Caco-2 (cell line): ENCODE data around the gene SEC14L6. TPM values are rescaled to one million over a fixed set of nuclear protein-coding genes. Genes with fewer than 3 reads are reported as not detected.

Experiments used
- BruUV-seq: library from RNA; stranded (reverse); fragments of 400-500 nt; replicated peaks from 2 replicates; lab custom pipeline; 2021; lab: Mats Ljungman, UMichigan
- CTCF ChIA-PET: fragments of 300-600 bp; sonication (Branson Sonifier 250); formaldehyde crosslinking; loops from one replicate; lab custom pipeline; 2022; ENCODE audit warnings: antibody characterized with exemption; lab: Charles Lee
- POLR2A ChIA-PET: fragments of 300-600 bp; sonication (Branson Sonifier 250); formaldehyde crosslinking; loops from one replicate; lab custom pipeline; 2022; ENCODE audit warnings: antibody characterized with exemption; lab: Charles Lee
- DNase-seq, 2 experiments: peaks; one replicate each; pipeline versions ENCODE4 v3.0.0 to v3.0.0-alpha.2; 2020 to 2022
- H3K27me3 ChIP-seq: replicated peaks from 2 replicates; pipeline ENCODE4 v1.6.0; 2011; ENCODE audit warnings: low read length; ENCODE audit not compliant: control insufficient read depth, insufficient read depth
- H3K36me3 ChIP-seq: 2 replicates; pipeline ENCODE4 v1.5.1; 2011; ENCODE audit warnings: low read length; ENCODE audit not compliant: control insufficient read depth, insufficient read depth
- H3K4me1 ChIP-seq: fragments of 250-450 bp; sonication (Bioruptor Pico); 2 replicates; pipeline ENCODE4 v1.5.1; 2020; ENCODE audit warnings: mild to moderate bottlenecking
- H3K4me3 ChIP-seq: 2 replicates; pipeline ENCODE4 v1.5.1; 2011; ENCODE audit warnings: low read depth, mild to moderate bottlenecking, control low read depth, low read length
- H3K9me3 ChIP-seq: fragments of 250-450 bp; sonication (Bioruptor Pico); 2 replicates; pipeline ENCODE4 v1.5.1; 2020; ENCODE audit warnings: mild to moderate bottlenecking, moderate library complexity
- H3K27ac Mint-ChIP-seq: one replicate; pipeline ENCODE4 v1.8.0; 2022; ENCODE audit warnings: mixed read lengths; ENCODE audit not compliant: unreplicated experiment
- H3K27me3 Mint-ChIP-seq: one replicate; pipeline ENCODE4 v1.8.0; 2022; ENCODE audit warnings: mixed read lengths; ENCODE audit not compliant: insufficient read depth, unreplicated experiment
- H3K36me3 Mint-ChIP-seq: one replicate; pipeline ENCODE4 v1.8.0; 2022; ENCODE audit warnings: mild to moderate bottlenecking, mixed read lengths; ENCODE audit not compliant: insufficient read depth, unreplicated experiment
- H3K4me1 Mint-ChIP-seq: one replicate; pipeline ENCODE4 v1.8.0; 2022; ENCODE audit warnings: low read depth, mixed read lengths; ENCODE audit not compliant: unreplicated experiment
- H3K4me3 Mint-ChIP-seq: one replicate; pipeline ENCODE4 v1.8.0; 2022; ENCODE audit warnings: mild to moderate bottlenecking, moderate library complexity, mixed read lengths; ENCODE audit not compliant: unreplicated experiment
- H3K9me3 Mint-ChIP-seq: one replicate; pipeline ENCODE4 v1.8.0; 2022; ENCODE audit warnings: mixed read lengths; ENCODE audit not compliant: unreplicated experiment
- intact Hi-C: fragments of 100-400 bp; cut with micrococcal nuclease; formaldehyde crosslinking; loops from one replicate; pipeline ENCODE4 v1.10.0; 2022; ENCODE audit not compliant: unreplicated experiment
- total RNA-seq: library from RNA; stranded (reverse); gene quantifications from 2 replicates; pipeline ENCODE4 v1.2.3, GENCODE V29; 2022
- TF ChIP-seq, protein P1 (sequence below), 2 experiments: fragments of 200-600 bp in 1 of 2; IDR thresholded peaks; 1 replicate in 1 of 2; 2 replicates in 1 of 2; pipeline versions ENCODE4 v1.5.1 to v1.8.0; 2011 to 2022; ENCODE audit warnings: antibody characterized with exemption in 1 of 2, control low read depth in 1 of 2, inconsistent platforms in 1 of 2, low read depth in 1 of 2, low read length in 1 of 2, mild to moderate bottlenecking in 1 of 2, moderate library complexity in 1 of 2; ENCODE audit not compliant: insufficient read depth in 1 of 2, severe bottlenecking in 1 of 2, unreplicated experiment in 1 of 2

SEC14L6 gene
- total RNA-seq, 1 experiment from 2014 or later, result 0.14 TPM

DNA sequence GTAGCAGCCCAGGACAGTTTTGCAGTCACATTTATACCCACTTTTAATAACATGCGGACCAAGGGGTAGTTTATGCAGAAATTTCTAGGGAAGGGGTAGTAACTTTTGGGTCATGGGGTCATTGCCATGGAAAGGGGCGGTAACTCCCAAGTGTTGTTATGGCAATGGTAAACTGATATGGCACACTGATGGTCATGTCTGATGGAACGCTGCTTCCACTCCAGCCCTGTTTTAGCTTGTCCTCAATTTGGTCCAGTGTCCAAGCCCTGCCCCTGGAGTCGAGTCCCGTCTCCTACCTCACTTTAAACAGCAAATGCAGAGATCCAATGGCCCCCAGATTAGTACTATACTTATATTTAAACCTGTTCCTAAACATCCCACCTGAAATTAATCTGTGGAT lies 29.8 kb downstream of the SEC14L6 start:
- Histone ChIP-seq H3K4me1 (no peaks in the 10 kb centered on the region), H3K36me3 (no peaks in the 10 kb centered on the region), H3K4me3 (no peak overlapping the region), H3K27me3 (no peaks in the 10 kb centered on the region), H3K9me3 (no peaks in the 10 kb centered on the region)
- POLR2A ChIA-PET, result no interaction called here
- BruUV-seq, result no TSS peak
- TF ChIP-seq, protein P1, sequence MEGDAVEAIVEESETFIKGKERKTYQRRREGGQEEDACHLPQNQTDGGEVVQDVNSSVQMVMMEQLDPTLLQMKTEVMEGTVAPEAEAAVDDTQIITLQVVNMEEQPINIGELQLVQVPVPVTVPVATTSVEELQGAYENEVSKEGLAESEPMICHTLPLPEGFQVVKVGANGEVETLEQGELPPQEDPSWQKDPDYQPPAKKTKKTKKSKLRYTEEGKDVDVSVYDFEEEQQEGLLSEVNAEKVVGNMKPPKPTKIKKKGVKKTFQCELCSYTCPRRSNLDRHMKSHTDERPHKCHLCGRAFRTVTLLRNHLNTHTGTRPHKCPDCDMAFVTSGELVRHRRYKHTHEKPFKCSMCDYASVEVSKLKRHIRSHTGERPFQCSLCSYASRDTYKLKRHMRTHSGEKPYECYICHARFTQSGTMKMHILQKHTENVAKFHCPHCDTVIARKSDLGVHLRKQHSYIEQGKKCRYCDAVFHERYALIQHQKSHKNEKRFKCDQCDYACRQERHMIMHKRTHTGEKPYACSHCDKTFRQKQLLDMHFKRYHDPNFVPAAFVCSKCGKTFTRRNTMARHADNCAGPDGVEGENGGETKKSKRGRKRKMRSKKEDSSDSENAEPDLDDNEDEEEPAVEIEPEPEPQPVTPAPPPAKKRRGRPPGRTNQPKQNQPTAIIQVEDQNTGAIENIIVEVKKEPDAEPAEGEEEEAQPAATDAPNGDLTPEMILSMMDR (IDR thresholded peaks at IDR 0.05; ENCODE audit: insufficient read depth in 1 of 2, low read depth in 1 of 2, low read length in 1 of 2, severe bottlenecking in 1 of 2, unreplicated experiment in 1 of 2), result no peak
- peaks cover 9% of the 10 kb centered on the region for H3K4me1 Mint-ChIP-seq
- H3K27ac Mint-ChIP-seq, result no peak overlapping the region
- DNase-seq, result no peak
- intact Hi-C loops, result no loop called here
- H3K36me3 Mint-ChIP-seq, result no peaks in the 10 kb centered on the region
- H3K27me3 Mint-ChIP-seq, result peaks cover 3% of the 10 kb centered on the region
- H3K9me3 Mint-ChIP-seq, result no peaks in the 10 kb centered on the region
- no peak overlapping the region for H3K4me3 Mint-ChIP-seq
- CTCF ChIA-PET, result no interaction called here

DNA sequence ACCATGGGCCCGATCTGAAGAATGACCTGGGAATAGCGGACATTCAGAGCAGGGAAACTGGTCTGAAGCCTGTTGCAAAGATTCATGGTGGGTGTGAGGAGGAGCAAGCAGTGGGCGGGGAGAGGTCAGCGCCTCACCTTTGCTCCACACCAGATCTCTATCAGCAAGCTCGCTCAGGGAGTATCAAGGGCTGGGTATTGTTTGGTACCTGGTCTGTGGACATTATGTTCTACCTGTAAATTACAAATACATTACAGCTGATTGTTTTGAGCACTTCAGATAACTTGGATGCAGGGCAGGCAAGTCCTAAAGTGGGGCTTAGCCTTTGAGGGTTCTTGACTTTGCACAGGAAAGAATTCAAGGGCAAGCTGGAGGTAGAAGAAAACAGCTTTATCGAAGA lies 30.3 kb downstream of the SEC14L6 start:
- intact Hi-C loops, result no loop called here
- H3K9me3 ChIP-seq, result no peaks in the 10 kb centered on the region
- BruUV-seq, result no TSS peak
- H3K4me3 Mint-ChIP-seq, result no peak overlapping the region
- H3K36me3 ChIP-seq, result no peaks in the 10 kb centered on the region
- CTCF ChIA-PET, result no interaction called here
- H3K9me3 Mint-ChIP-seq, result no peaks in the 10 kb centered on the region
- H3K4me1 ChIP-seq, result no peaks in the 10 kb centered on the region
- POLR2A ChIA-PET, result no interaction called here
- no peak for DNase-seq
- no peak overlapping the region for H3K4me3 ChIP-seq
- H3K4me1 Mint-ChIP-seq, result peaks cover 9% of the 10 kb centered on the region
- TF ChIP-seq, protein P1 (IDR thresholded peaks at IDR 0.05; ENCODE audit: insufficient read depth in 1 of 2, low read depth in 1 of 2, low read length in 1 of 2, severe bottlenecking in 1 of 2, unreplicated experiment in 1 of 2), result no peak
- H3K27ac Mint-ChIP-seq, result no peak overlapping the region
- no peaks in the 10 kb centered on the region for H3K36me3 Mint-ChIP-seq
- H3K27me3 ChIP-seq, result no peaks in the 10 kb centered on the region
- H3K27me3 Mint-ChIP-seq, result peaks cover 3% of the 10 kb centered on the region

DNA sequence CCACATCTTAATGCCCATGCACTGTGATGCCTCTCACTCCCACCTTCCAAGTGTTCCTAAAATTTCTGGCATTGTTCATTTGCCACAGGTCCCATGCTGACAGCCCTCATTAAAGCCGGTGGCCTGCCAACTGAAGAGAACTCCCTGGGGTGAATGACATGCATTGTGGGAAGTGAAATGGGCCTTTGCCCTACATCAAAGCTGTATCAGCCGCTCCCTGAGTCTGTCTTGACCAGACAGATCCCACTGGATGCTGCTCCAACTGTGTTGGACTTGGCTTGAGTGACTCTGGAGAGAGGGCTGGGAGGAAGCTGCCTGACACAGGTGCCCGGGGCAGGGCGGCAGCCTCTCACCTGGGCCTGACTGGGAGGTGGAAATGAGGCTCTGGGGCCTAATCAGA lies 32.3 kb downstream of the SEC14L6 start:
- no peak for DNase-seq
- BruUV-seq, result no TSS peak
- ChIA-PET POLR2A (no interaction called here), CTCF (no interaction called here)
- intact Hi-C loops, result no loop called here
- Histone ChIP-seq H3K9me3 (no peaks in the 10 kb centered on the region), H3K36me3 (no peaks in the 10 kb centered on the region), H3K4me3 (no peak overlapping the region), H3K27me3 (no peaks in the 10 kb centered on the region), H3K4me1 (no peaks in the 10 kb centered on the region)
- H3K9me3 Mint-ChIP-seq, result no peaks in the 10 kb centered on the region
- TF ChIP-seq, protein P1 (IDR thresholded peaks at IDR 0.05; ENCODE audit: insufficient read depth in 1 of 2, low read depth in 1 of 2, low read length in 1 of 2, severe bottlenecking in 1 of 2, unreplicated experiment in 1 of 2), result no peak
- H3K4me1 Mint-ChIP-seq, result peaks cover 9% of the 10 kb centered on the region
- H3K4me3 Mint-ChIP-seq, result no peak overlapping the region
- H3K36me3 Mint-ChIP-seq, result no peaks in the 10 kb centered on the region
- no peaks in the 10 kb centered on the region for H3K27me3 Mint-ChIP-seq
- no peak overlapping the region for H3K27ac Mint-ChIP-seq
